ENCODE measurements around the gene TMEM108. TPM values are rescaled to one million over a fixed set of nuclear protein-coding genes. Genes with fewer than 3 reads are reported as not detected.

The TMEM108 gene
- total and polyA plus RNA-seq, 5 donors from 2014 or later, result 0.11 TPM; not detected in 4

- ATAC-seq (ENCODE audit: low read depth in 2 of 2), result no peak
- Histone ChIP-seq H3K9me3 (ENCODE audit: control insufficient read depth in 2 of 2, low read length in 2 of 2) (no peaks in the 10 kb centered on the region), H3K27me3 (ENCODE audit: control insufficient read depth, insufficient read depth, low read length) (peaks cover 4% of the 10 kb centered on the region), H3K27ac (ENCODE audit: insufficient read depth, low read length, poor library complexity, severe bottlenecking) (no peak overlapping the region), H3K36me3 (ENCODE audit: control insufficient read depth, insufficient read depth, low read length) (no peaks in the 10 kb centered on the region), H3K4me3 (ENCODE audit: low read depth, low read length) (no peak overlapping the region), H3K4me1 (ENCODE audit: control insufficient read depth, insufficient read depth, low read length, poor library complexity, severe bottlenecking) (no peaks in the 10 kb centered on the region)
- H3K36me3 Mint-ChIP-seq, result no peaks in the 10 kb centered on the region
- H3K4me1 Mint-ChIP-seq, result no peaks in the 10 kb centered on the region
- H3K4me3 Mint-ChIP-seq, result no peak overlapping the region
- DNase-seq, result no peak
- H3K9me3 Mint-ChIP-seq, result no peaks in the 10 kb centered on the region
- H3K27ac Mint-ChIP-seq, result no peak overlapping the region
- peaks cover 18% of the 10 kb centered on the region for H3K27me3 Mint-ChIP-seq
Observed at GRCh38 chr3:133055339-133055738, 17.1 kb downstream of the TMEM108 start.

- no peak overlapping the region for H3K4me3 ChIP-seq (ENCODE audit: low read depth, low read length)
- no peak overlapping the region for H3K27ac Mint-ChIP-seq
- no peaks in the 10 kb centered on the region for H3K36me3 Mint-ChIP-seq
- no peak overlapping the region for H3K4me3 Mint-ChIP-seq
- H3K4me1 ChIP-seq (ENCODE audit: control insufficient read depth, insufficient read depth, low read length, poor library complexity, severe bottlenecking), result no peaks in the 10 kb centered on the region
- peaks cover 4% of the 10 kb centered on the region for H3K27me3 ChIP-seq (ENCODE audit: control insufficient read depth, insufficient read depth, low read length)
- ATAC-seq (ENCODE audit: low read depth in 2 of 2) (no peak), DNase-seq (no peak)
- no peaks in the 10 kb centered on the region for H3K4me1 Mint-ChIP-seq
- peaks cover 0 to 1% (median 0%) of the 10 kb centered on the region in 7 donors for H3K9me3 Mint-ChIP-seq
- peaks cover 10% of the 10 kb centered on the region for H3K27me3 Mint-ChIP-seq
- H3K36me3 ChIP-seq (ENCODE audit: control insufficient read depth, insufficient read depth, low read length), result no peaks in the 10 kb centered on the region
- no peaks in the 10 kb centered on the region for H3K9me3 ChIP-seq (ENCODE audit: control insufficient read depth in 2 of 2, low read length in 2 of 2)
- no peak overlapping the region for H3K27ac ChIP-seq (ENCODE audit: insufficient read depth, low read length, poor library complexity, severe bottlenecking)
Observed at GRCh38 chr3:133058243-133058642, 20.1 kb downstream of the TMEM108 start.

- Histone ChIP-seq H3K27ac (ENCODE audit: insufficient read depth, low read length, poor library complexity, severe bottlenecking) (no peak overlapping the region), H3K36me3 (ENCODE audit: control insufficient read depth, insufficient read depth, low read length) (no peaks in the 10 kb centered on the region), H3K4me1 (ENCODE audit: control insufficient read depth, insufficient read depth, low read length, poor library complexity, severe bottlenecking) (no peaks in the 10 kb centered on the region), H3K4me3 (ENCODE audit: low read depth, low read length) (no peak overlapping the region), H3K27me3 (ENCODE audit: control insufficient read depth, insufficient read depth, low read length) (peaks cover 4% of the 10 kb centered on the region), H3K9me3 (ENCODE audit: control insufficient read depth in 2 of 2, low read length in 2 of 2) (no peaks in the 10 kb centered on the region)
- H3K27me3 Mint-ChIP-seq, result peaks cover 10% of the 10 kb centered on the region
- H3K4me1 Mint-ChIP-seq, result no peaks in the 10 kb centered on the region
- no peaks in the 10 kb centered on the region for H3K36me3 Mint-ChIP-seq
- no peak for ATAC-seq (ENCODE audit: low read depth in 2 of 2)
- no peak for DNase-seq
- H3K9me3 Mint-ChIP-seq, result peaks cover 0 to 1% (median 0%) of the 10 kb centered on the region in 7 donors
- no peak overlapping the region for H3K4me3 Mint-ChIP-seq
- no peak overlapping the region for H3K27ac Mint-ChIP-seq
Observed at GRCh38 chr3:133058831-133059230, 20.6 kb downstream of the TMEM108 start.

GRCh38 chr3:133065193-133065961 lies 27.2 kb downstream of the TMEM108 start:
- Mint-ChIP-seq H3K4me3 (no peak overlapping the region), H3K27me3 (peaks cover 5% of the 10 kb centered on the region), H3K9me3 (peaks cover 0 to 1% (median 0%) of the 10 kb centered on the region in 7 donors), H3K36me3 (no peaks in the 10 kb centered on the region), H3K27ac (no peak overlapping the region), H3K4me1 (no peaks in the 10 kb centered on the region)
- H3K27me3 ChIP-seq (ENCODE audit: control insufficient read depth, insufficient read depth, low read length), result peaks cover 1% of the 10 kb centered on the region
- no peak overlapping the region for H3K4me3 ChIP-seq (ENCODE audit: low read depth, low read length)
- H3K36me3 ChIP-seq (ENCODE audit: control insufficient read depth, insufficient read depth, low read length), result no peaks in the 10 kb centered on the region
- no peaks in the 10 kb centered on the region for H3K9me3 ChIP-seq (ENCODE audit: control insufficient read depth in 2 of 2, low read length in 2 of 2)
- no peaks in the 10 kb centered on the region for H3K4me1 ChIP-seq (ENCODE audit: control insufficient read depth, insufficient read depth, low read length, poor library complexity, severe bottlenecking)
- DNase-seq (no peak), ATAC-seq (ENCODE audit: low read depth in 2 of 2) (no peak)
- H3K27ac ChIP-seq (ENCODE audit: insufficient read depth, low read length, poor library complexity, severe bottlenecking), result no peak overlapping the region

- DNase-seq (no peak), ATAC-seq (ENCODE audit: low read depth in 2 of 2) (no peak)
- Histone ChIP-seq H3K36me3 (ENCODE audit: control insufficient read depth, insufficient read depth, low read length) (no peaks in the 10 kb centered on the region), H3K9me3 (ENCODE audit: control insufficient read depth in 2 of 2, low read length in 2 of 2) (no peaks in the 10 kb centered on the region), H3K27ac (ENCODE audit: insufficient read depth, low read length, poor library complexity, severe bottlenecking) (no peak overlapping the region), H3K4me3 (ENCODE audit: low read depth, low read length) (no peak overlapping the region), H3K4me1 (ENCODE audit: control insufficient read depth, insufficient read depth, low read length, poor library complexity, severe bottlenecking) (no peaks in the 10 kb centered on the region), H3K27me3 (ENCODE audit: control insufficient read depth, insufficient read depth, low read length) (peaks cover 1% of the 10 kb centered on the region)
- peaks cover 5% of the 10 kb centered on the region for H3K27me3 Mint-ChIP-seq
- no peak overlapping the region for H3K4me3 Mint-ChIP-seq
- H3K36me3 Mint-ChIP-seq, result no peaks in the 10 kb centered on the region
- no peak overlapping the region for H3K27ac Mint-ChIP-seq
- H3K4me1 Mint-ChIP-seq, result no peaks in the 10 kb centered on the region
- H3K9me3 Mint-ChIP-seq, result peaks cover 0 to 1% (median 0%) of the 10 kb centered on the region in 7 donors
Observed at GRCh38 chr3:133066026-133066425, 27.8 kb downstream of the TMEM108 start.

GRCh38 chr3:133069556-133070286 lies 31.5 kb downstream of the TMEM108 start:
- ATAC-seq (ENCODE audit: low read depth in 2 of 2) (no peak), DNase-seq (no peak)
- Mint-ChIP-seq H3K9me3 (no peaks in the 10 kb centered on the region), H3K27ac (no peak overlapping the region), H3K27me3 (peaks cover 5% of the 10 kb centered on the region), H3K4me1 (no peaks in the 10 kb centered on the region), H3K36me3 (no peaks in the 10 kb centered on the region), H3K4me3 (no peak overlapping the region)
- H3K27me3 ChIP-seq (ENCODE audit: control insufficient read depth, insufficient read depth, low read length), result no peaks in the 10 kb centered on the region
- no peaks in the 10 kb centered on the region for H3K9me3 ChIP-seq (ENCODE audit: control insufficient read depth in 2 of 2, low read length in 2 of 2)
- H3K27ac ChIP-seq (ENCODE audit: insufficient read depth, low read length, poor library complexity, severe bottlenecking), result no peak overlapping the region
- no peaks in the 10 kb centered on the region for H3K4me1 ChIP-seq (ENCODE audit: control insufficient read depth, insufficient read depth, low read length, poor library complexity, severe bottlenecking)
- H3K4me3 ChIP-seq (ENCODE audit: low read depth, low read length), result no peak overlapping the region
- no peaks in the 10 kb centered on the region for H3K36me3 ChIP-seq (ENCODE audit: control insufficient read depth, insufficient read depth, low read length)

- Mint-ChIP-seq H3K27ac (no peak overlapping the region), H3K36me3 (no peaks in the 10 kb centered on the region), H3K27me3 (peaks cover 7% of the 10 kb centered on the region), H3K4me1 (no peaks in the 10 kb centered on the region), H3K4me3 (no peak overlapping the region), H3K9me3 (no peaks in the 10 kb centered on the region)
- Histone ChIP-seq H3K36me3 (ENCODE audit: control insufficient read depth, insufficient read depth, low read length) (no peaks in the 10 kb centered on the region), H3K4me1 (ENCODE audit: control insufficient read depth, insufficient read depth, low read length, poor library complexity, severe bottlenecking) (no peaks in the 10 kb centered on the region), H3K27me3 (ENCODE audit: control insufficient read depth, insufficient read depth, low read length) (no peaks in the 10 kb centered on the region), H3K9me3 (ENCODE audit: control insufficient read depth in 2 of 2, low read length in 2 of 2) (no peaks in the 10 kb centered on the region), H3K4me3 (ENCODE audit: low read depth, low read length) (no peak overlapping the region), H3K27ac (ENCODE audit: insufficient read depth, low read length, poor library complexity, severe bottlenecking) (no peak overlapping the region)
- ATAC-seq (ENCODE audit: low read depth in 2 of 2) (no peak), DNase-seq (no peak)
Observed at GRCh38 chr3:133074977-133075376, 36.8 kb downstream of the TMEM108 start.

Data from CD4-positive, CD25-positive, alpha-beta regulatory T cell (primary cell).